GM18870 (cell line): ENCODE results near the gene SNX13.
A peak's percentile ranks its signal among the peaks of the same experiment; 100 is the strongest.

Experiments
- ATAC-seq: cut with Tn5 transposase; IDR thresholded peaks from one replicate; pipeline ENCODE4 v1.9.1; 2021; ENCODE audit warnings: moderate library complexity; ENCODE audit not compliant: unreplicated experiment

Gene SNX13

DNA sequence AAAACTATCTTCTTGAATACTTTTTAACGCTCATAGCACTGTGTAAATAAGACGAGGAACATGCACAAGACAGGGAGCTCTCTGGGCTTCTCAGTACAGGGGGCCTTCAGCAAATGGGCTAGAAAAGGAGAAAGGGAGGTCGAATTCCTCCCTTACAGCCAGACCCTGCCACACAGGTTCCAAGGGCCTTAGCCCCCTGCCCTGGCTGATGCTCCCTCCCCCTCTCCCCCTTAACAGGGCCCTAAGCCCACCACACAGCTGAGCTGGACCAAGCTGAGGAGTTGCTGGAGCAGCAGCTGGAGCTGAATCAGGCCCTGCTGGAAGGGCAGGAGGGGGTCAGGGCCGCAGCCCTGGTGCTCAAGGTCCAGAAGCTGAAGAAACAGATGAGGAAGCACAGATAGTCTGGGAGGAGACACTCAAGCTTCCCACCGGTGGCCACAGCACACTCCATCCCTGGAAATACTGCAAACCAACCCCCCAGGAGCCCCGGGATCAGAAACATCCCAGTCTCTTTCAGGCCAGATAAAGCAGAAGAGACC, 153.9 kb downstream of the SNX13 start:
- ATAC-seq = no peak

DNA sequence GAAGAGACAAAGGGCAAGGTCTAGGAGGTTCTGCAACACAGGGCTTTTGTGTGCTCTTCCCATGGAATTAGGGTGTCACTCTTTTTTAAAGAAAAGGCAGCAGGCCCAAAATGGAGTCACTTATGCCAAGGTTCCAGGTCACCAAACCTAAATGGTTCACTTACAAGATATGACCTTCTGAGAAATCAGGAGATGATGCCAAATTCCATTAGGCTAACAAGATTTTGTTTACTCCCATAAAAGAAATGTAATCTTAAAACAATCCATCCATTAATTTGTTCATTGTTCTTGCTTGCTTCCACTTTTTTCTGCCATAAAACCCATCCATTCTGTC, 158.1 kb downstream of the SNX13 start:
- no peak for ATAC-seq

GRCh38 chr7:17781491-17782215, 158.6 kb downstream of the SNX13 start:
- ATAC-seq = no peak

DNA sequence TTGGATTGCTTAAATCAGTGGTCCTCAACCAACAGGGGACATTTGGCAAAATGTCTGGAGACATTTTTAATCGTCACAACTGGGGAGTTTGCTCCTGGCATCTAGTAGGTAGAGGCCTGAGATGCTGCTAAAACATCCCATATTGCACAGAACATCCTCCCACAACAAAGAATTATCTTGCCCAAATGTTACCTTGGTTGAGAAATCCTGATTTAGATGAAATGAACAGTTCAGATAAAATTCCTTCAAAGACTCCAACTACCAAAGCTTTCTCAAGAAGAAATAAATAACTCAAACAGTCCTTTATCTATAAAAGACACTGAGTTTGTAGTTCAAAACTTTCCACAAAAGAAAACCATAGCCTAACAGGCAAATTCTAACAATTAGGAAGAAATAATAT, 160.9 kb downstream of the SNX13 start:
- no peak for ATAC-seq

DNA sequence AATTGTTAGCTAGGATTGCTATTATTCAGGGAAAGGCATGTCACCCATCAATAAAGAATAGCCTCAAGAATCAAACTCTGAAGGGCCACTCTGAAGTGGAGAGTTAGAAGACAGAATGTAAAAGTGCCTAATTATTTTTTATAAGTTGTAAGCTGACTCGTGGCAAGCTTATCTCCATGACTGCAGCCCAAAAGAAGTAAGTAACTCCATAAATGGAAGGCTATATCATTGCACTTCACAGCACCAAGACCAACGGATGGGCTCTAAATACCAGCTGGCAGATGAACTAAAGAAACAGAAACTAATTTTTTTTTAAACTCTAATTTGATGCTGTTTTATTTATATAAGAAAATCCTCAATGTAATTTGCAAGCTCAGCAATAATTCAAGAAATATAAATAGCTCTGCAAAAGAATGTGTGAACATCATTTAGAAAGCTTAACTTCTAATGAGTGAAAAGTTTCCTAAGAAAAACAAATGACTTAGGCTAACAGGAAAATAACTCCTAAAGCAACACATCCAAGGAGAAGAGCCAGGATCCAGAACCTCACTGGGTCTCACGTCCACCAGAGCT, 165.5 kb downstream of the SNX13 start:
- no peak for ATAC-seq

GRCh38 chr7:17774248-17774647, 166.0 kb downstream of the SNX13 start:
- no peak for ATAC-seq

DNA sequence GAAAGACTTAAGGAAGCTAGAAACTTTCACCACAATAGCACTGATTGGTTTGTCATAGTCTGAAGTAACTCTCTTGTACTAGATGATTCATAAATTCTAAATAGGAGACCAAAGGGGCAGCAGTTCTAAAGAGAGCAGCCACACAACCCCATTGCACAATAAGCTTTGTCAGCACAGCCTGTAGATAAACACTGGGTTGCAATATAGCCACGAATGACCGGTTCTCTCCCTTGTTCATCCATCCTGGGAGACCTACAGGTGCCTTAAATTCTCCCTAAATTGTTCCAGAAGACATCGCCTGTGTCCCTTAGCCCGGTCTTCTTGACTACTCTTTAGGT, 167.0 kb downstream of the SNX13 start:
- ATAC-seq = no peak

GRCh38 chr7:17772581-17773288, 167.6 kb downstream of the SNX13 start:
- ATAC-seq = no peak

- ATAC-seq = no peak
Observed at GRCh38 chr7:17771901-17772408, 168.3 kb downstream of the SNX13 start.

- ATAC-seq = no peak
Observed at GRCh38 chr7:17770710-17771375, 169.5 kb downstream of the SNX13 start.

- peak; percentile 45 for ATAC-seq
Observed at GRCh38 chr7:17769918-17770317, 170.4 kb downstream of the SNX13 start.

DNA sequence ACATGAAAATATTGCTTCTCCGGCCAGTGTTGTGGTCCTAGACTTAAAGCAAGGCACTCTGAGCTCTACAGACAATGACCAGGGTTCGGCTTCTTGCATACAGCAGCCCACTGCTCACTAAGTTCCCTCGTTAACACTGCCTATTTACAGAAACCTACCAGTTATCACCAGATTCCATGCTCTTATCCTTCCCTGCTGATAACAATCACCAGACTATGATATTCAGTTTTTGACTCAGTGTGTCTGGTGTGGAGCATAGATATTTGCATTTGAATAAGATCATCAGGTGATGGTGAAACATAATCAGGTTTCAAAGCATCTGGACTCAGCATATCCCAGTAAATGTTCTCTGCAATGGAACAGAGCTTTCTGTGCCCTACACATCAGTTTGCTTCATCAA, 182.3 kb downstream of the SNX13 start:
- ATAC-seq = no peak

- no peak for ATAC-seq
Observed at GRCh38 chr7:17746020-17746530, 194.2 kb downstream of the SNX13 start.

DNA sequence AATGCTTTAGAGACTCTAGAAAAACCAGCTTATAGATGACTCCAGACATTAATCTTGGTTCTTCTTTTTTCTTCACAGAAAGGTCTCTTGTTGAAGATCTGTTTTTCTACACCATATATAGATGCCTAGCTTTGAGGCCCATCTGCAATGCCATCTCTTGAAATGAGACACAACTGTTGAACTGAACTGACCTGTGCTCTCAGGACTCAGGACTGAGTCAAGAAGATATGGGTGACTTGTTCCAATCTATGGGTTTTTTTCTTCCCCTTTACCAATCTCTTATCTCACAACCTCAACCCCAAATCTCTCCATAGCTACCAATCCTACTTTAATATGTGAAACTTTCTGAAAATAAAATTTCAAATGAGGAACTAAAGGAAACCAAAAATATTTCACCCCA, 194.7 kb downstream of the SNX13 start:
- ATAC-seq = peak; percentile 50

- ATAC-seq = no peak
Observed at GRCh38 chr7:17743316-17743715, 197.0 kb downstream of the SNX13 start.

- no peak for ATAC-seq
Observed at GRCh38 chr7:17741426-17741825, 198.9 kb downstream of the SNX13 start.
